NCI-H510A treated with DMSO at 0.1 percent for 48 hours (cell line): ENCODE data around the gene GRWD1.
A peak's percentile ranks its signal among the peaks of the same experiment; 100 is the strongest.

Experiments used
- DNase-seq: peaks from one replicate; lab custom pipeline; 2025; lab: John Stamatoyannopoulos, UW

Gene GRWD1

GRCh38 chr19:48424694-48425219 is 21.0 kb upstream of the GRWD1 start:
- DNase-seq, result no peak

GRCh38 chr19:48428670-48429069 is 17.1 kb upstream of the GRWD1 start:
- DNase-seq, result no peak

GRCh38 chr19:48433337-48433736 is 12.4 kb upstream of the GRWD1 start:
- no peak for DNase-seq

GRCh38 chr19:48436586-48436985 is 9.2 kb upstream of the GRWD1 start:
- no peak for DNase-seq

- no peak for DNase-seq
These were observed 4.3 kb upstream of the GRWD1 start for GRCh38 chr19:48441360-48442050.

DNA sequence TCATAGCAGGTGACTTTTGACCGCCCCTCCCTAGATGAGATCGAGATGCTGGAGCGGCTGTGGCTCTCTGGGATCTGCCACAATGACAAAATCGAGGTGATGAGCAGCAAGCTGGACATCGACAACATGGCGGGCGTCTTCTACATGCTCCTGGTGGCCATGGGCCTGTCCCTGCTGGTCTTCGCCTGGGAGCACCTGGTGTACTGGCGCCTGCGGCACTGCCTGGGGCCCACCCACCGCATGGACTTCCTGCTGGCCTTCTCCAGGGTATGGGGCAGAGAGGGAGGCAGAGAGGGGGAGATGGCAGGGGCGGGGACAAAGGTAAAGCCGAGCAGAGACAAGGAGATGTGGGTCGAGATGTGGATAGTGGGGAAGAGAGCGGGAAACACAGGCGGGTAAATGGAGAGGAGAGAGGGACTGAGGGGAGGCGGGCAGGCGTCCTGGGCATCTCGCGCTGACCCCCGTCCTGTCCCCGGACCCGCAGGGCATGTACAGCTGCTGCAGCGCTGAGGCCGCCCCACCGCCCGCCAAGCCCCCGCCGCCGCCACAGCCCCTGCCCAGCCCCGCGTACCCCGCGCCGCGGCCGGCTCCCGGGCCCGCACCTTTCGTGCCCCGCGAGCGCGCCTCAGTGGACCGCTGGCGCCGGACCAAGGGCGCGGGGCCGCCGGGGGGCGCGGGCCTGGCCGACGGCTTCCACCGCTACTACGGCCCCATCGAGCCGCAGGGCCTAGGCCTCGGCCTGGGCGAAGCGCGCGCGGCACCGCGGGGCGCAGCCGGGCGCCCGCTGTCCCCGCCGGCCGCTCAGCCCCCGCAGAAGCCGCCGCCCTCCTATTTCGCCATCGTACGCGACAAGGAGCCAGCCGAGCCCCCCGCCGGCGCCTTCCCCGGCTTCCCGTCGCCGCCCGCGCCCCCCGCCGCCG is 3.4 kb upstream of the GRWD1 start:
- DNase-seq, result no peak

- no peak for DNase-seq
These were observed 2.5 kb upstream of the GRWD1 start for GRCh38 chr19:48443256-48443655.

GRCh38 chr19:48443731-48444128 is 2.1 kb upstream of the GRWD1 start:
- no peak for DNase-seq

GRCh38 chr19:48444129-48444935 is 1.5 kb upstream of the GRWD1 start:
- DNase-seq, result peak; percentile 36

- DNase-seq, result no peak
These were observed 915 bp upstream of the GRWD1 start for GRCh38 chr19:48444936-48445200.

- peak; percentile 97 for DNase-seq
These were observed 552 bp upstream of the GRWD1 start for GRCh38 chr19:48445256-48445605.

GRCh38 chr19:48446579-48446978 is 796 bp downstream of the GRWD1 start:
- DNase-seq, result no peak

DNA sequence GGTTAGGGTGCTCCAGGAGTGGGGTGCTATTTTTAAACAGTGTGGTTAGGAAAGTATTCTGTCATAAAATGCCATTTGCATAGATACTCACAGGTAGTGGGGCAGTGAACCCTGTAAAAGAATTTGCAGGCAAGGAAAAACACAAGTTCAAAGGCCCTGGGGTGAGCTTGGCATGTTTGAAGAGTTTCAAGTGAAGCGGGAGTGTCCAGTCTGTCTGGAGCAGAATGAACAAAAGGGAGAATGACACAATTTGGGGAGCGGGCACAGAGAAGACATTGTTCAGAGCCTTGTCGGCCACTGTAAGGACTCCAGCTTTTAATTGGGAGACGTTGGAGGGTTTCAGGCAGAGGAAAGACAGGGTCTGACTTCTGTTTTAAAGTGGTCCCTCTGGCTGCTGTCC is 2.8 kb downstream of the GRWD1 start:
- no peak for DNase-seq

GRCh38 chr19:48450441-48450840 is 4.7 kb downstream of the GRWD1 start:
- DNase-seq, result no peak

DNA sequence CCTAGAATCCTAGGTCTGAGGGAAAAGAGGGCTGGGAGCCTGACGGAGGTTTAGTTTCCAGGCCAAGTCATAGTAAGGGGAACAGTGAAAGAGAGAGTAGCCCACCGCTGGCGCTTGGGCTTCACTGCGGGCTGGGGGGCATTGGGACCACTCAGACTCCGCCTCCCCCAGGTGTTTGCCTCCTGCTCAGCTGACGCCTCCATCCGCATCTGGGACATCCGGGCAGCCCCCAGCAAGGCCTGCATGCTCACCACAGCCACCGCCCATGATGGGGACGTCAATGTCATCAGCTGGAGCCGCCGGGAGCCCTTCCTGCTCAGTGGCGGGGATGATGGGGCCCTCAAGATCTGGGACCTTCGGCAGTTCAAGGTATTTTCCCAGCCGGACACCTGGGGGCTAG is 5.1 kb downstream of the GRWD1 start:
- no peak for DNase-seq

- DNase-seq, result no peak
These were observed 5.8 kb downstream of the GRWD1 start for GRCh38 chr19:48451624-48452023.

DNA sequence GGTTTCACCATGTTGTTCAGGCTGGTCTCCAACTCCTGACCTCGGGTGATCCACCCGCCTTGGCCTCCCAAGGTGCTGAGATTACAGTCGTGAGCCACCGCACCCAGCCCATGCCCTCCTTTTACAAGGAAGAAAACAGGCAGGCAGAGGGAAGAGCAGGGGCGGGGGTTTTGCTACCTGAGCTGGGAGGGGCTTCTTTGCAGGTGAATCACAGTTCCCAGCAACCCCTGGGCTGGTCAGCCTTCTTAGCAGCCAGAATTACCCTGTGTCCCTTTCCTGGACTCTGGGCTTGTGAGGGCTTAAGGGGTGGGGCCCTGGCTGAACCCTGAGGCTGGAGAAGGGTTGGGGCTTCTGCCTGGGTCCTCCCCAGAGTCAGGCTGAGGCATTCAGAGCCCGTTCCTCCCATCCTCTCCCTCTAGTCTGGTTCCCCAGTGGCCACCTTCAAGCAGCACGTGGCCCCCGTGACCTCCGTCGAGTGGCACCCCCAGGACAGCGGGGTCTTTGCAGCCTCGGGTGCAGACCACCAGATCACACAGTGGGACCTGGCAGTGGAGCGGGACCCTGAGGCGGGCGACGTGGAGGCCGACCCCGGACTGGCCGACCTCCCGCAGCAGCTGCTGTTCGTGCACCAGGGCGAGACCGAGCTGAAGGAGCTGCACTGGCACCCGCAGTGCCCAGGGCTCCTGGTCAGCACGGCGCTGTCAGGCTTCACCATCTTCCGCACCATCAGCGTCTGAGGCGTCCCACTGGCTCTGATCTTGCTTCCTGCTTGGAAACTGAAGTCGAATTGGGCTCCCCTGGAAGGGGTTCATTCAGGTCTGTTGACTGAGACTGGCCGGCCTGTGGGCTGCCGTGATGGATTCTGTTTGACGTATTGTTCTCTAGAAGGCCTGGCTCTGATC is 6.8 kb downstream of the GRWD1 start:
- DNase-seq, result no peak

DNA sequence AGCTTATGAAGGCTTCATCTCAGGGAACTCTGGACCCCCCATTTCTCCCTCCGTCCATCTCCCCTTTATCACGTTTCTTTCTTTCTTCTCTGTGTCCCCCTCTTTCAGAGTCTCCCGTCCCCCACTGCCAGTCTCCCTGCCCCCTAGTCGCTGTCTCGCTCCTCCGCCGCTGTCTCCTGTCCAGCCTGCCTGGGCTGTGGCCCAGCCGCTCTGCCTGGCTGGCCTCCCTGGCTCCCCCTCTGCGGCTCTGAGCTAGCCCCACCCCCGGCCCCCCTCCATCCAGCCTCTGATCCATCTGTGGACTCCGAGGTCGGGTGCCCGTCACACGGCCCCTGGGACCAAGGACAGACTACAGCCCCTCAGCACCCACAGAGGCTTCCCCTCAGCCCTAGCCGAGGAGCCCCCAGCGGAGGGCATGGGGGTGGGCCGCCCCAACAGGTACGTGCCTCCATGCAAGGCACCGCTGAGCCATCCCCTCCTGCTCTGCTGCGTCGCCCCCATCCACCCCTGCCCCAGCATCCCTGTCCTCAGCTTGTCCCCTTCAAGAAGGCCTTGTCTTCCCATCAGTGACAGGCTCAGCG is 8.5 kb downstream of the GRWD1 start:
- DNase-seq, result no peak

DNA sequence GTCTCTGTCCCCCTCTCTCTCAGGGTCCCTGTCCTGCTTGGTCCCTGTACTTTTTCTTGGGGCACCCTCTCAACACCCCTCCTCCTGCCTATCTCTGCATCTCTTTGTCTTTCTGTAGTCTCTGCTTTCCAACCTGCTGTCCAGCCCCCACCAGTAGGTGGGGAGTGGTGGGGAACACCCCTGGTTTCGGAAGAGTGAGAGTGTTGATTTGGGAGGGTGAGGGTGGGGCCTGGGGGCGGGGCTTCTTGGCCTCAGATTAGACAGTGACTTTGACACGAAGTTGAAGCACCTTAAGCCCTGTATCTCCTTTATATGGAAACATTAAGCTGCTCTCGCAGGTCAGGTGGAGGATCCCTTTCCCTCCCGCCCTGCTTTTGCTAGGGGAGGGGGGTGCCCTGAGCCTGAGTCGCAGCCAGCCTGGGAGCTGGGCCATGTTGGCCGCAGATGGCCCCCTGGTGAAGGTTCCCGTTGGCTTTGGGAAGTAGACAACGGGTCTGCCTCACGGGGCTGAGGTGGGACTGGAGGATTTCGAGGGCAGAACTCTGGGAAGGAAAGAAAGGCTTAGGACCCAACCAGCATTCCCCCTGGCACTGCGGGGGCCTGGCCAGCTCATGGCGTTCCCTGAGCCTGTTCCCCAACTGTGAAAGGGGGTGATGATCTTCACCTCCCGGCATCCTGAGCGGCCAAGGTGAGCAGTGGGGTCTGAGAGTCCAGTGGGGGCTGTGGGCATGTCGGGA is 9.6 kb downstream of the GRWD1 start, which contains the start of gene KCNJ14:
KCNJ14 (plus strand) TSS at position 404 of the 737 bp plus-strand sequence. CDS start 6,151 bp downstream, outside the sequence.
- DNase-seq, result no peak

DNA sequence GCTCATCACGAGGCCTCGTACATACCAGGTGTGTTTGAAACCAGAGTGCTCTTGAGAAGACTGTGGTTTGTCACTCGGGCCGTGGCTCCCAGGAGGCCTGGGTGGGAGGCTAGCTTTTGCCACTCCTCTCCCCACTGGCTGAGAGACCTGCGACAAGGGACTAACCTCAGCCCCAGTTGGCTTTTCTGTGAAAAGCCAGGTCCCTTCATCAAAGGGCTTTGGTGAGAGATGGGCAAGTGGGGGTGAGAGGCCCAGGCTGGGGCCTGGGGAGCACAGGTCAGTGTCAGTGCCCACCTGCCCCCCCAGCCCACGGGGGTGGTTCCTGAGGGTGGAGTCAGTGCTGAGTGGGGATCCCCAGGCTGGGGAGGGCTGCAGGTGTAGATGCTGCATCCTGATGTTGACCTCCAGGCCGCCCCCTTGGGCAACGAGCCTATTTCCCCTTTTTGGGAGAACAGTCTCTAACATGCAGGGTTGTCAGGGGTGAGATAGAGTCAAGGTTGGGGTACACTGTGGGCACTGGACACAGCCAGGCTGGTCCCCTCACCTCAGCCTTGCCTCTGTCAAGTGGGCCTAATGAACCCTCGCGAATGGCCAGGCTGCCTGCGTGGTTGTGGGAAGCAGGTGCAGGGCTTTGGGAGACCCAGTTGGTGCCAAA is 10.3 kb downstream of the GRWD1 start:
- no peak for DNase-seq
